DND-41 (cell line): ENCODE data around the gene HELQ.
A peak's percentile ranks its signal among the peaks of the same experiment; 100 is the strongest.

Source experiments
- ATAC-seq: fragments of 200-7000 bp; cut with Tn5 transposase; 3 replicates; pipeline ENCODE4 v1.9.1; 2021; ENCODE audit warnings: low read depth; ENCODE audit not compliant: insufficient read depth
- DNase-seq: peaks from one replicate; pipeline ENCODE4 v3.0.0-alpha.2; 2020
- H2AFZ ChIP-seq: 2 replicates; pipeline ENCODE4 v1.6.0; 2012; ENCODE audit warnings: low read depth, low read length
- H3K27ac ChIP-seq: 2 replicates; pipeline ENCODE4 v1.5.1; 2012; ENCODE audit warnings: low read length, inconsistent platforms
- H3K27me3 ChIP-seq: fragments of 200-600 bp; sonication (generic); 2 replicates; pipeline ENCODE4 v1.6.0; 2012; ENCODE audit warnings: low read length, mild to moderate bottlenecking, inconsistent platforms; ENCODE audit not compliant: insufficient read depth, poor library complexity
- H3K36me3 ChIP-seq: 2 replicates; pipeline ENCODE4 v1.5.1; 2012; ENCODE audit warnings: low read length, inconsistent platforms; ENCODE audit not compliant: insufficient read depth
- H3K4me1 ChIP-seq: 2 replicates; pipeline ENCODE4 v1.5.1; 2012; ENCODE audit warnings: mild to moderate bottlenecking, low read length; ENCODE audit not compliant: insufficient read depth
- H3K4me2 ChIP-seq: 2 replicates; pipeline ENCODE4 v1.6.0; 2012; ENCODE audit warnings: mild to moderate bottlenecking, moderate library complexity, low read length, inconsistent platforms; ENCODE audit not compliant: insufficient read depth
- H3K4me3 ChIP-seq, 2 experiments: fragments of 200-600 bp in 1 of 2; shearing (Covaris generic) in 1 of 2; 2 replicates each; pipeline ENCODE4 v1.5.1; 2012 to 2016; ENCODE audit warnings: inconsistent platforms in 2 of 2, low read length in 2 of 2, mild to moderate bottlenecking in 2 of 2, low read depth in 1 of 2, moderate library complexity in 1 of 2
- H3K79me2 ChIP-seq: 2 replicates; pipeline ENCODE4 v1.6.0; 2012; ENCODE audit warnings: low read length, inconsistent platforms; ENCODE audit not compliant: insufficient read depth
- H3K9ac ChIP-seq: 2 replicates; pipeline ENCODE4 v1.6.0; 2012; ENCODE audit warnings: low read depth, mild to moderate bottlenecking, inconsistent platforms, low read length, moderate library complexity
- H3K9me3 ChIP-seq: 2 replicates; pipeline ENCODE4 v1.5.1; 2012; ENCODE audit warnings: low read length, moderate library complexity, mild to moderate bottlenecking, inconsistent platforms; ENCODE audit not compliant: insufficient read depth, severe bottlenecking
- H4K20me1 ChIP-seq: 2 replicates; pipeline ENCODE4 v1.6.0; 2012; ENCODE audit warnings: low read length; ENCODE audit not compliant: insufficient read depth
- EZH2 ChIP-seq: IDR thresholded peaks from 3 replicates; pipeline ENCODE4 v1.6.1; 2012; ENCODE audit warnings: borderline replicate concordance, low read depth, mild to moderate bottlenecking, moderate library complexity, low read length, inconsistent platforms; ENCODE audit not compliant: severe bottlenecking
- TF ChIP-seq, protein P1 (sequence below): IDR thresholded peaks from 2 replicates; pipeline ENCODE4 v1.5.1; 2012; ENCODE audit warnings: borderline replicate concordance, low read length, moderate library complexity, mild to moderate bottlenecking; ENCODE audit not compliant: poor library complexity, severe bottlenecking; ENCODE audit errors: extremely low read depth

The HELQ gene

DNA sequence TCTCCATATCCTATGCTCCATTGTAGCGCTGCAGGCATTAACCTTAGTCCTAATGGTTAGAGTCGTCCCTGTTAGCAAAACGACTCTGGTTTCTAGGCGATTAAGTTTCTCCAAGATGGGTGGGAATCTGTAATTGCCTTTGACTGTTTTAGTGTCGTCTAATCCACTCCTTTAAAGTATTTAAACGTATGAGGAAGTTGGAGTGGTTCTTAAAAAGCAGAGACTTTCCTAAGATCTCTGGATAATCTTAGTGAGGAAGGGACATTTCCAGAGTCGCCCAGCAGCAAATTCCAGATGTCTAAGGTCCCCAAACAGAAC is 520 bp upstream of the HELQ start:
- Histone ChIP-seq H3K9ac (peak overlapping the region; percentile 83), H3K27ac (peak overlapping the region; percentile 92), H4K20me1 (no peaks in the 10 kb centered on the region), H3K9me3 (no peaks in the 10 kb centered on the region), H3K36me3 (peaks cover 58% of the 10 kb centered on the region), H3K79me2 (peaks cover 62% of the 10 kb centered on the region), H3K4me2 (peak overlapping the region; percentile 72), H2AFZ (peak overlapping the region; percentile 89), H3K4me3 (peak overlapping the region; percentile 66 to 71), H3K27me3 (no peaks in the 10 kb centered on the region), H3K4me1 (peaks cover 36% of the 10 kb centered on the region)
- DNase-seq (no peak), ATAC-seq (no peak)
- TF ChIP-seq, protein P1, sequence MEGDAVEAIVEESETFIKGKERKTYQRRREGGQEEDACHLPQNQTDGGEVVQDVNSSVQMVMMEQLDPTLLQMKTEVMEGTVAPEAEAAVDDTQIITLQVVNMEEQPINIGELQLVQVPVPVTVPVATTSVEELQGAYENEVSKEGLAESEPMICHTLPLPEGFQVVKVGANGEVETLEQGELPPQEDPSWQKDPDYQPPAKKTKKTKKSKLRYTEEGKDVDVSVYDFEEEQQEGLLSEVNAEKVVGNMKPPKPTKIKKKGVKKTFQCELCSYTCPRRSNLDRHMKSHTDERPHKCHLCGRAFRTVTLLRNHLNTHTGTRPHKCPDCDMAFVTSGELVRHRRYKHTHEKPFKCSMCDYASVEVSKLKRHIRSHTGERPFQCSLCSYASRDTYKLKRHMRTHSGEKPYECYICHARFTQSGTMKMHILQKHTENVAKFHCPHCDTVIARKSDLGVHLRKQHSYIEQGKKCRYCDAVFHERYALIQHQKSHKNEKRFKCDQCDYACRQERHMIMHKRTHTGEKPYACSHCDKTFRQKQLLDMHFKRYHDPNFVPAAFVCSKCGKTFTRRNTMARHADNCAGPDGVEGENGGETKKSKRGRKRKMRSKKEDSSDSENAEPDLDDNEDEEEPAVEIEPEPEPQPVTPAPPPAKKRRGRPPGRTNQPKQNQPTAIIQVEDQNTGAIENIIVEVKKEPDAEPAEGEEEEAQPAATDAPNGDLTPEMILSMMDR = no peak
- no peak for TF ChIP-seq EZH2

- Histone ChIP-seq H3K9me3 (no peaks in the 10 kb centered on the region), H3K27me3 (no peaks in the 10 kb centered on the region), H3K27ac (peak overlapping the region; percentile 92), H3K4me2 (peak overlapping the region; percentile 79), H3K9ac (peak overlapping the region; percentile 83), H3K4me1 (peaks cover 36% of the 10 kb centered on the region), H2AFZ (peak overlapping the region; percentile 91), H3K79me2 (peaks cover 62% of the 10 kb centered on the region), H4K20me1 (no peaks in the 10 kb centered on the region), H3K4me3 (peak overlapping the region; percentile 64 to 71), H3K36me3 (peaks cover 49% of the 10 kb centered on the region)
- TF ChIP-seq, protein P1 = no peak
- TF ChIP-seq EZH2 = no peak
- no peak for DNase-seq
- ATAC-seq = no peak
Observed at GRCh38 chr4:83454686-83455085, 937 bp downstream of the HELQ start.

DNA sequence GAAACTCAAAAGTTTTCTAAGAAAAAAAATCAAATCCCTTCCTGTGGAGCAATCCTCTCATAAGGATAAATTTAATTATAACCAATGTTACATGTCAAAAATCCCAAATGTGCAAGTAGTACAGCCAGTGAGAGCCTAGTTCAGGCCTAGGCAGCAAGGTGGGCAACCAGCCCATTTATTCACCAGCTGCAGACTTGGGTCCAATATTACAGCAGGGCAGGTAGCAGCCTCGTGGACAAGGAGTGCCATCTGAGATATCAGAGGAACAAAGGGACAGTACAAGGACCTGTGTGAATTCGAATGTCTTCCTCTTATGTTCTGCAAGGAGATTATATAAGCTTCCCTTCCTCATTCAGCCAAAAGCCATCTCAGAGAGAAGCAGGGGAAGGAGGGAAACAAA is 6.6 kb downstream of the HELQ start:
- Histone ChIP-seq H3K4me1 (peaks cover 7% of the 10 kb centered on the region), H3K9me3 (no peaks in the 10 kb centered on the region), H3K4me2 (no peak overlapping the region), H4K20me1 (no peaks in the 10 kb centered on the region), H3K4me3 (no peak overlapping the region), H3K27me3 (no peaks in the 10 kb centered on the region), H2AFZ (no peak overlapping the region), H3K27ac (no peak overlapping the region), H3K79me2 (peaks cover 15% of the 10 kb centered on the region), H3K9ac (no peak overlapping the region), H3K36me3 (peaks cover 41% of the 10 kb centered on the region)
- DNase-seq (no peak), ATAC-seq (no peak)
- TF ChIP-seq, protein P1 = no peak
- TF ChIP-seq EZH2 = no peak

DNA sequence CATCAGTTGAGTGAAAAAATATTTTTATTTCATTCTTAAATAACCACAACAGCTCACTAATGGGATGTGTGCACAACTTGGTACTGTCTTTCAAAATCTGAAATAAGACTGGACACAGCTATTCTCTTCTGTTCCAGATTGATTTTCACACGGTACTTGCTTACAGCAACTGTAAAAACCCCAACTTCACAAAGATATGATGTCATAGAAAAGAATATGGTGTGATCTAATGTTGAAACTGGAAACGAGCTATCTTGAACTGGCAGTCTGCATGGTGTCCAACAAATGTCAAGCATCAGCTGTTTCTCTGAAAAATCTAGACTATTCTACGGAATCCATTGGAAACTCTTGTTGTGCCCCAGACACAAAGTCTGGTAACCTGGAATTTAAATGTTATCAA is 14.7 kb downstream of the HELQ start:
- Histone ChIP-seq H3K27me3 (no peaks in the 10 kb centered on the region), H3K79me2 (no peaks in the 10 kb centered on the region), H3K4me2 (no peak overlapping the region), H3K27ac (no peak overlapping the region), H2AFZ (no peak overlapping the region), H3K9me3 (no peaks in the 10 kb centered on the region), H3K9ac (no peak overlapping the region), H3K4me3 (no peak overlapping the region), H4K20me1 (no peaks in the 10 kb centered on the region), H3K36me3 (peaks cover 39% of the 10 kb centered on the region), H3K4me1 (no peaks in the 10 kb centered on the region)
- no peak for ATAC-seq
- DNase-seq = no peak
- no peak for TF ChIP-seq EZH2
- TF ChIP-seq, protein P1 = no peak
